Endothelial cell of umbilical vein (primary cell): ENCODE data around the gene MAPRE2.

ENCODE experiments used
- EZH2 ChIP-seq: IDR thresholded peaks from 2 replicates; pipeline ENCODE4 v1.6.1; 2012; ENCODE audit warnings: borderline replicate concordance, low read depth, mild to moderate bottlenecking, moderate library complexity, low read length, inconsistent platforms; ENCODE audit not compliant: severe bottlenecking
- GATA2 ChIP-seq: IDR thresholded peaks from 2 replicates; pipeline ENCODE4 v1.7.0; 2011; ENCODE audit warnings: low read depth, mild to moderate bottlenecking, moderate library complexity, mixed read lengths, low read length; ENCODE audit not compliant: insufficient read length, insufficient read depth
- JUN ChIP-seq: IDR thresholded peaks from 2 replicates; pipeline ENCODE4 v1.6.1; 2011; ENCODE audit warnings: borderline replicate concordance, low read depth; ENCODE audit not compliant: insufficient read length, insufficient read depth
- MYC ChIP-seq: IDR thresholded peaks from one replicate; pipeline ENCODE4 v1.6.1; 2011; ENCODE audit warnings: mild to moderate bottlenecking, low read depth, low read length
- POLR2A ChIP-seq: IDR thresholded peaks from 2 replicates; pipeline ENCODE4 v1.6.1; 2012; ENCODE audit warnings: low read depth, mild to moderate bottlenecking, control low read depth, low read length
- POLR2AphosphoS5 ChIP-seq: IDR thresholded peaks from 2 replicates; pipeline ENCODE4 v1.6.1; 2012; ENCODE audit warnings: low read depth, mild to moderate bottlenecking, control low read depth, low read length, moderate library complexity; ENCODE audit not compliant: insufficient read depth
- TF ChIP-seq, protein P1 (sequence below), 2 donors: IDR thresholded peaks; 1 replicate in 1 of 2; 2 replicates in 1 of 2; pipeline ENCODE4 v1.5.1; 2011; ENCODE audit warnings: low read length in 2 of 2, mild to moderate bottlenecking in 2 of 2, moderate library complexity in 2 of 2, control low read depth in 1 of 2, inconsistent platforms in 1 of 2, low read depth in 1 of 2; ENCODE audit not compliant: insufficient read depth in 1 of 2; ENCODE audit errors: extremely low read depth in 1 of 2
- TF ChIP-seq, protein P2 (sequence below): IDR thresholded peaks from 2 replicates; pipeline ENCODE4 v1.6.1; 2011; ENCODE audit not compliant: insufficient read depth, insufficient read length

DNA sequence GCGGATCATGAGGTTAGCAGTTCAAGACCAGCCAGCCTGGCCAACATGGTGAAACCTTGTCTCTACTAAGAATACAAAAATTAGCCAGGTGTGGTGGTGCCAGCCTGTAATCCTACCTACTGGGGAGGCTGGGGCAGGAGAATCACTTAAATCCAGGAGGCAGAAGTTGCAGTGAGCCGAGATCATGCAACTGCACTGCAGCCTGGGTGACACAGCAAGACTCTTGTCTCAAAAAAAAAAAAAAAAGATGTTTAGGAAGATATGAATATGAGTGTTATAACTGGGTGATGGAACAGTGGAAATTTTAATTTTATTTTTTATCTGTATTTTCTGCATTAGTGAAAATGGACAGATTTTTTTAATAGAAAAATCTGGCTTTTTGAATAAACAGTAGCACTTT, 14.5 kb downstream of the MAPRE2 start:
- TF ChIP-seq, protein P1, sequence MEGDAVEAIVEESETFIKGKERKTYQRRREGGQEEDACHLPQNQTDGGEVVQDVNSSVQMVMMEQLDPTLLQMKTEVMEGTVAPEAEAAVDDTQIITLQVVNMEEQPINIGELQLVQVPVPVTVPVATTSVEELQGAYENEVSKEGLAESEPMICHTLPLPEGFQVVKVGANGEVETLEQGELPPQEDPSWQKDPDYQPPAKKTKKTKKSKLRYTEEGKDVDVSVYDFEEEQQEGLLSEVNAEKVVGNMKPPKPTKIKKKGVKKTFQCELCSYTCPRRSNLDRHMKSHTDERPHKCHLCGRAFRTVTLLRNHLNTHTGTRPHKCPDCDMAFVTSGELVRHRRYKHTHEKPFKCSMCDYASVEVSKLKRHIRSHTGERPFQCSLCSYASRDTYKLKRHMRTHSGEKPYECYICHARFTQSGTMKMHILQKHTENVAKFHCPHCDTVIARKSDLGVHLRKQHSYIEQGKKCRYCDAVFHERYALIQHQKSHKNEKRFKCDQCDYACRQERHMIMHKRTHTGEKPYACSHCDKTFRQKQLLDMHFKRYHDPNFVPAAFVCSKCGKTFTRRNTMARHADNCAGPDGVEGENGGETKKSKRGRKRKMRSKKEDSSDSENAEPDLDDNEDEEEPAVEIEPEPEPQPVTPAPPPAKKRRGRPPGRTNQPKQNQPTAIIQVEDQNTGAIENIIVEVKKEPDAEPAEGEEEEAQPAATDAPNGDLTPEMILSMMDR (IDR thresholded peaks at IDR 0.05; ENCODE audit: extremely low read depth in 1 of 2, insufficient read depth in 1 of 2, low read depth in 1 of 2, low read length in 2 of 2), result no peak
- TF ChIP-seq EZH2, result no peak
- no peak for TF ChIP-seq POLR2A
- TF ChIP-seq POLR2AphosphoS5, result no peak
- no peak for TF ChIP-seq GATA2
- TF ChIP-seq, protein P2, sequence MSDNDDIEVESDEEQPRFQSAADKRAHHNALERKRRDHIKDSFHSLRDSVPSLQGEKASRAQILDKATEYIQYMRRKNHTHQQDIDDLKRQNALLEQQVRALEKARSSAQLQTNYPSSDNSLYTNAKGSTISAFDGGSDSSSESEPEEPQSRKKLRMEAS, result no peak
- TF ChIP-seq JUN, result no peak
- TF ChIP-seq MYC, result no peak
